ENCODE data around the gene DPP6.

Gene DPP6

DNA sequence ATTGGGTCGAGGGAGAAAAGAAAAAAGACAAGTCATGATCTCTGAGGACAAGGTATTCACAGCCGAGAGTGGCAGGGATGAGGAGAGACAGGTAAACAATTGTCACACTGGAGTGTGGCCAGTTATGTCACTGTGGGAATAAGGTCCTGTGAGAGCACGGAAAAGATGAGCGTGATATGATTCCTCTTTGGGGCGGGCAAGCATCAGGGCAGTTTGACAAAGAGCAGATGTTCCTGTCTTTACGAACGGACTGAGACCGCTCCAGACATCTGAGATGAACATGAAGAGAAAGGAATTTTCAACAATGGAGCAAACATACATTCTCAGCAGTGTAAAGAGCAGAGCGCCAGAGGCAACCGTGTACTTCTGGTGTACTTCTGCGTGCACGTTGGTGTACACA is 278.1 kb downstream of the DPP6 start:
- TF ChIP-seq ZBTB7A (IDR thresholded peaks at IDR 0.05; ENCODE audit: low read depth) (no peak), RAD21 (IDR thresholded peaks at IDR 0.05; ENCODE audit: low read depth) (no peak), CREB1 (IDR thresholded peaks at IDR 0.05; ENCODE audit: low read depth) (no peak), TEAD4 (IDR thresholded peaks at IDR 0.05) (no peak), TAF1 (IDR thresholded peaks at IDR 0.05; ENCODE audit: low read depth) (no peak), EP300 (IDR thresholded peaks at IDR 0.05; ENCODE audit: borderline replicate concordance) (no peak), TCF12 (IDR thresholded peaks at IDR 0.05; ENCODE audit: low read depth) (no peak), FOXM1 (IDR thresholded peaks at IDR 0.05; ENCODE audit: borderline replicate concordance, low read depth) (no peak), CEBPB (IDR thresholded peaks at IDR 0.05) (no peak)
- TF ChIP-seq, protein P1, sequence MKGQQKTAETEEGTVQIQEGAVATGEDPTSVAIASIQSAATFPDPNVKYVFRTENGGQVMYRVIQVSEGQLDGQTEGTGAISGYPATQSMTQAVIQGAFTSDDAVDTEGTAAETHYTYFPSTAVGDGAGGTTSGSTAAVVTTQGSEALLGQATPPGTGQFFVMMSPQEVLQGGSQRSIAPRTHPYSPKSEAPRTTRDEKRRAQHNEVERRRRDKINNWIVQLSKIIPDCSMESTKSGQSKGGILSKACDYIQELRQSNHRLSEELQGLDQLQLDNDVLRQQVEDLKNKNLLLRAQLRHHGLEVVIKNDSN (IDR thresholded peaks at IDR 0.05): no peak
- TF ChIP-seq, protein P2, sequence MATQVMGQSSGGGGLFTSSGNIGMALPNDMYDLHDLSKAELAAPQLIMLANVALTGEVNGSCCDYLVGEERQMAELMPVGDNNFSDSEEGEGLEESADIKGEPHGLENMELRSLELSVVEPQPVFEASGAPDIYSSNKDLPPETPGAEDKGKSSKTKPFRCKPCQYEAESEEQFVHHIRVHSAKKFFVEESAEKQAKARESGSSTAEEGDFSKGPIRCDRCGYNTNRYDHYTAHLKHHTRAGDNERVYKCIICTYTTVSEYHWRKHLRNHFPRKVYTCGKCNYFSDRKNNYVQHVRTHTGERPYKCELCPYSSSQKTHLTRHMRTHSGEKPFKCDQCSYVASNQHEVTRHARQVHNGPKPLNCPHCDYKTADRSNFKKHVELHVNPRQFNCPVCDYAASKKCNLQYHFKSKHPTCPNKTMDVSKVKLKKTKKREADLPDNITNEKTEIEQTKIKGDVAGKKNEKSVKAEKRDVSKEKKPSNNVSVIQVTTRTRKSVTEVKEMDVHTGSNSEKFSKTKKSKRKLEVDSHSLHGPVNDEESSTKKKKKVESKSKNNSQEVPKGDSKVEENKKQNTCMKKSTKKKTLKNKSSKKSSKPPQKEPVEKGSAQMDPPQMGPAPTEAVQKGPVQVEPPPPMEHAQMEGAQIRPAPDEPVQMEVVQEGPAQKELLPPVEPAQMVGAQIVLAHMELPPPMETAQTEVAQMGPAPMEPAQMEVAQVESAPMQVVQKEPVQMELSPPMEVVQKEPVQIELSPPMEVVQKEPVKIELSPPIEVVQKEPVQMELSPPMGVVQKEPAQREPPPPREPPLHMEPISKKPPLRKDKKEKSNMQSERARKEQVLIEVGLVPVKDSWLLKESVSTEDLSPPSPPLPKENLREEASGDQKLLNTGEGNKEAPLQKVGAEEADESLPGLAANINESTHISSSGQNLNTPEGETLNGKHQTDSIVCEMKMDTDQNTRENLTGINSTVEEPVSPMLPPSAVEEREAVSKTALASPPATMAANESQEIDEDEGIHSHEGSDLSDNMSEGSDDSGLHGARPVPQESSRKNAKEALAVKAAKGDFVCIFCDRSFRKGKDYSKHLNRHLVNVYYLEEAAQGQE (IDR thresholded peaks at IDR 0.05; ENCODE audit: low read depth): no peak

DNA sequence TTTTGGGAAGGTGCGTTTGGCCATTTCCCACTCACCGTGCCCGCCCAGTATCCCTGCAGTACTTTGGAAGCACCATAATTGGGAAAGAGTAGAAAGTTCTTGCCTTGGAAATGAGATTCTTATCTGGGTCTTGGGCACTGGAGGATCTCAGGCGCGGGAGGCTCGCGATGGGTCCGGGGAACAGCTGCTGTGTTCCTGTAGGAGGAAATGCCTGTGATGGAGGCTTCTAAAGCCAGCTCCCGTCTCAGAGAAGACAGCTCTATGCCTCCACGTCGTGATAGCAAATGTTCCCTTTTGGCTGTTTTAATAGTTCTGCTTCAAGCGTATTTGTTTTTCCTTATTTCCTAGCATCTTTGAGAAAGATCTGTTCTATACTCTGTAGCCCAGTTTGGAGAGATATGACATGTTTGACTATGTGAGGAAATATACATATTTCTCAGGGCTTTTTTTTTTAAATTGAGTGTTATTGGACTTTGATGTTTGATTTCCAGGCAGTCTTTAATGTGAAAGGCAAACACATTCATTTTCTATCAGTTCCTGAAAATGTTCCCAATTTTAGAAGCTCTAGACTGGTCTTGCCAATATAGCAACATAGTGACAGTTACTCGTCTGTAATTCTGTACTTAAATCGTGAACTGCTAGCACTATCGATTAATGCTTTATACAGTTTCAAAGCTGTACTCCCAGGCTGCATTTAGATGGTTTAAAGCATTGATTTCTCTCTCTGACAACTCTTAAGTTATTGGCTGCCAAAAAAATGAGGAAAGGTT is 280.8 kb downstream of the DPP6 start:
- no peak for TF ChIP-seq TEAD4 (IDR thresholded peaks at IDR 0.05)
- TF ChIP-seq ZBTB7A (IDR thresholded peaks at IDR 0.05; ENCODE audit: low read depth): no peak
- TF ChIP-seq EGR1 (IDR thresholded peaks at IDR 0.05): no peak
- TF ChIP-seq, protein P1 (IDR thresholded peaks at IDR 0.05): no peak
- TF ChIP-seq EP300 (IDR thresholded peaks at IDR 0.05; ENCODE audit: borderline replicate concordance): no peak
- TF ChIP-seq RAD21 (IDR thresholded peaks at IDR 0.05; ENCODE audit: low read depth): no peak
- TF ChIP-seq CREB1 (IDR thresholded peaks at IDR 0.05; ENCODE audit: low read depth): no peak
- no peak for TF ChIP-seq NFIC (IDR thresholded peaks at IDR 0.05)
- TF ChIP-seq TCF12 (IDR thresholded peaks at IDR 0.05; ENCODE audit: low read depth): no peak
- TF ChIP-seq YY1 (IDR thresholded peaks at IDR 0.05; ENCODE audit: low read depth): no peak

DNA sequence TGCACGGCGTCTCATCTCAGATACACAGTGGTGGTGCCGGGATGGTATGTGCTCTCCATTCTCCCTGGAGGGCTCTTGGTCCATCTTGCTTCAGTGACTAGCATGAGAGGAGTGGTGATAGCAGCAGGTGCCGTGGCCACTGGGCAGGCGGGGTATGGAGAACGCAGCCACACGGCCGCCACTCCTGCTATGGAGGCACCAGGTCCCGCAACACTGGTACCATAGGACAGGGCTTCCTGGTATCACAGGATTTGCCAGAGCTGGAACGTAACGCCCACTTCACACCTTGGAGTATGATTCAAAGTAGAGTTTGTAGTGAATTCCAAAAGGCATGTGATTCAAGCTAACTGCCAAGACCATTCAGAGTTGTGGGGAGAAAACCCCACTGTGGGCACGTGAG is 284.1 kb downstream of the DPP6 start:
- TF ChIP-seq CREB1 (IDR thresholded peaks at IDR 0.05; ENCODE audit: low read depth) (no peak), EP300 (IDR thresholded peaks at IDR 0.05; ENCODE audit: borderline replicate concordance) (no peak), RAD21 (IDR thresholded peaks at IDR 0.05; ENCODE audit: low read depth) (no peak), ZBTB7A (IDR thresholded peaks at IDR 0.05; ENCODE audit: low read depth) (no peak), TAF1 (IDR thresholded peaks at IDR 0.05; ENCODE audit: low read depth) (no peak), TCF12 (IDR thresholded peaks at IDR 0.05; ENCODE audit: low read depth) (no peak), EGR1 (IDR thresholded peaks at IDR 0.05) (no peak), CEBPB (IDR thresholded peaks at IDR 0.05) (no peak), TEAD4 (IDR thresholded peaks at IDR 0.05) (no peak), NFIC (IDR thresholded peaks at IDR 0.05) (no peak), YY1 (IDR thresholded peaks at IDR 0.05; ENCODE audit: low read depth) (no peak), FOXM1 (IDR thresholded peaks at IDR 0.05; ENCODE audit: borderline replicate concordance, low read depth) (no peak)
- TF ChIP-seq, protein P3, sequence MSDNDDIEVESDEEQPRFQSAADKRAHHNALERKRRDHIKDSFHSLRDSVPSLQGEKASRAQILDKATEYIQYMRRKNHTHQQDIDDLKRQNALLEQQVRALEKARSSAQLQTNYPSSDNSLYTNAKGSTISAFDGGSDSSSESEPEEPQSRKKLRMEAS (IDR thresholded peaks at IDR 0.05): no peak
- TF ChIP-seq, protein P1 (IDR thresholded peaks at IDR 0.05): no peak
- TF ChIP-seq, protein P2 (IDR thresholded peaks at IDR 0.05; ENCODE audit: low read depth): no peak

DNA sequence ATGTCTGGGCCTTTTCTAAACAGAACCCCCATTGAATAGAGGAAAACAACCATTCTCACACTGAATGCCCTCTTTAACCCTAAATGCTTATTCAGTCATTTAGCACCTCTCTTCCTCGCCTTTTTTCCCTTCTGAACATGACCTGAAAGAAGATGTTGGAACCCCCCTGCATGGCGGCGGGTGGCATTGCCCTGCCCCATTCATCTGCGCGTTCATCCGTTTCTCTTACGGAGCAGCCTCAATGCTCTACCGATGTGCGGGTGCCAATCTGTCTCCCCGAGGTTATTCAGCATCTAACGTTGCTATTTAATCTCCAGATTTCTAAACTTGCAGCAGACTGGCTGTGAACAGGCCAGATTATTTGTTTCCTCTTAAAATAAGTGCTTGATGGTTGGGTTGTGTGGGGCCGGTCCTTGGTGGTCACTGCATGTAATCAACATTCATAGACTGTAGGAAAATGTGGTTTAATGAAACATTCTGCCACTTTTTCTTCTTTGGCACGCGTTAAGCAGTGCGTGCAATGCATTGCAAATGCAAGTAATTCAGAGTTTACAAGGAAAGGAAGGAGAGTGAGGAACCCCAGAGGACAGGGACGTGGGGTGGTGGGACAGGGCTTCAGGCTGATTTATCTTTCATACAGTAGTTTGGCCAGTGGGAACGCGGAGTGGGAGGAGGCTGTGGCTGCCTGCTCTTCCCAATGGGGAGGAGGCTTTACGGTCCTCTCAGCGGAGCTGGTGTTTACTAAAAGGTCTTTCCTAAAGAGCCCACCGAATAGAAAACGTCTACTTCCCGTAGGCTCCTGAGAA is 286.7 kb downstream of the DPP6 start:
- TF ChIP-seq FOXM1 (IDR thresholded peaks at IDR 0.05; ENCODE audit: borderline replicate concordance, low read depth): no peak
- TF ChIP-seq, protein P1 (IDR thresholded peaks at IDR 0.05): no peak
- TF ChIP-seq EGR1 (IDR thresholded peaks at IDR 0.05): no peak
- TF ChIP-seq, protein P3 (IDR thresholded peaks at IDR 0.05): no peak
- TF ChIP-seq CEBPB (IDR thresholded peaks at IDR 0.05): no peak
- TF ChIP-seq NFIC (IDR thresholded peaks at IDR 0.05): no peak
- TF ChIP-seq ZBTB7A (IDR thresholded peaks at IDR 0.05; ENCODE audit: low read depth): no peak
- TF ChIP-seq RAD21 (IDR thresholded peaks at IDR 0.05; ENCODE audit: low read depth): no peak
- TF ChIP-seq YY1 (IDR thresholded peaks at IDR 0.05; ENCODE audit: low read depth): no peak
- no peak for TF ChIP-seq EP300 (IDR thresholded peaks at IDR 0.05; ENCODE audit: borderline replicate concordance)
- no peak for TF ChIP-seq TEAD4 (IDR thresholded peaks at IDR 0.05)
- TF ChIP-seq TCF12 (IDR thresholded peaks at IDR 0.05; ENCODE audit: low read depth): no peak
- no peak for TF ChIP-seq TAF1 (IDR thresholded peaks at IDR 0.05; ENCODE audit: low read depth)
- TF ChIP-seq, protein P2 (IDR thresholded peaks at IDR 0.05; ENCODE audit: low read depth): no peak
- TF ChIP-seq CREB1 (IDR thresholded peaks at IDR 0.05; ENCODE audit: low read depth): no peak

Data from Ishikawa (cell line).